ENCODE results near the gene CHRD.

- TF ChIP-seq POLR2AphosphoS5 (IDR thresholded peaks at IDR 0.05; ENCODE audit: low read depth, low read length), result no peak
- no peak for TF ChIP-seq SPI1 (IDR thresholded peaks at IDR 0.05; ENCODE audit: low read depth, low read length)
- TF ChIP-seq POLR2A (IDR thresholded peaks at IDR 0.05; ENCODE audit: low read depth, low read length), result no peak
- no peak for TF ChIP-seq PAX5 (IDR thresholded peaks at IDR 0.05; ENCODE audit: insufficient read depth, low read length, severe bottlenecking)
- TF ChIP-seq TAF1 (IDR thresholded peaks at IDR 0.05; ENCODE audit: low read depth, low read length), result no peak
- no peak for TF ChIP-seq POU2F2 (IDR thresholded peaks at IDR 0.05; ENCODE audit: low read depth, low read length)
Measured at GRCh38 chr3:184337399-184337714, 42.5 kb upstream of the CHRD start, which contains the start of gene FAM131A.
